ENCODE measurements around the gene AP4E1.

The AP4E1 gene

DNA sequence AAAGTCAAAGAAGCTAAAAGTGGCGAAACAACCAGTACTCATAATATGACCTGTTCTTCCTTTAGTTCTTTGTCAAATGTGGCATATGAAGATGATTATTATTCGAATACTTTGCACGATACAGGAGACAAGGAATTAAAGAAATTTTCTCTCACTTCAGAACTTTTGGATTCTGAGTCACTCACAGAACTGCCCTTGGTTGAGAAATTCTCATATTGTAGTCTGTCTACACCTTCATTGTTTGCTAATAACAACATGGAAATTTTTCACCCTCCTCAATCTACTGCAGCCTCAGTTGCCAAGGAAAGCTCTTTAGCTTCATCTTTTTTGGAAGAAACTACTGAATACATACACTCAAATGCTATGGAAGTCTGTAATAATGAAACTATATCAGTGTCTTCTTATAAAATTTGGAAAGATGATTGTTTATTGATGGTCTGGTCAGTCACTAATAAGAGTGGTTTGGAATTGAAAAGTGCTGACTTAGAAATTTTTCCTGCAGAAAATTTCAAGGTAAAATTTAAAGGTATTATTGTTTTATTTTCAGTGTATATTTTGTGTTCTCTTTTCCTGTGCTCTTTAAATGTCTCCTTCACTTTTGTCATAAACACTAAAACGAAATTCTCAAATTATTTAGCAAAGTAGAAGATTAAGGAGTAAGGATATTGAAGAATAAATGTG, 89.0 kb downstream of the AP4E1 start:
- no peak overlapping the region for H3K4me3 ChIP-seq (ENCODE audit: low read depth, low read length)
- TF ChIP-seq, protein P1, sequence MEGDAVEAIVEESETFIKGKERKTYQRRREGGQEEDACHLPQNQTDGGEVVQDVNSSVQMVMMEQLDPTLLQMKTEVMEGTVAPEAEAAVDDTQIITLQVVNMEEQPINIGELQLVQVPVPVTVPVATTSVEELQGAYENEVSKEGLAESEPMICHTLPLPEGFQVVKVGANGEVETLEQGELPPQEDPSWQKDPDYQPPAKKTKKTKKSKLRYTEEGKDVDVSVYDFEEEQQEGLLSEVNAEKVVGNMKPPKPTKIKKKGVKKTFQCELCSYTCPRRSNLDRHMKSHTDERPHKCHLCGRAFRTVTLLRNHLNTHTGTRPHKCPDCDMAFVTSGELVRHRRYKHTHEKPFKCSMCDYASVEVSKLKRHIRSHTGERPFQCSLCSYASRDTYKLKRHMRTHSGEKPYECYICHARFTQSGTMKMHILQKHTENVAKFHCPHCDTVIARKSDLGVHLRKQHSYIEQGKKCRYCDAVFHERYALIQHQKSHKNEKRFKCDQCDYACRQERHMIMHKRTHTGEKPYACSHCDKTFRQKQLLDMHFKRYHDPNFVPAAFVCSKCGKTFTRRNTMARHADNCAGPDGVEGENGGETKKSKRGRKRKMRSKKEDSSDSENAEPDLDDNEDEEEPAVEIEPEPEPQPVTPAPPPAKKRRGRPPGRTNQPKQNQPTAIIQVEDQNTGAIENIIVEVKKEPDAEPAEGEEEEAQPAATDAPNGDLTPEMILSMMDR (IDR thresholded peaks at IDR 0.05; ENCODE audit: insufficient read depth, low read length, missing control alignments), result no peak
- ChIA-PET CTCF (no interaction called here), POLR2A (no interaction called here)
- no peak for DNase-seq (ENCODE audit: low read depth, low spot score)

GRCh38 chr15:51004103-51004551, 95.6 kb downstream of the AP4E1 start:
- CTCF ChIA-PET, result no interaction called here
- POLR2A ChIA-PET, result no interaction called here
- H3K4me3 ChIP-seq (ENCODE audit: low read depth, low read length), result no peak overlapping the region
- DNase-seq (ENCODE audit: low read depth, low spot score), result peak; percentile 12
- TF ChIP-seq, protein P1 (IDR thresholded peaks at IDR 0.05; ENCODE audit: insufficient read depth, low read length, missing control alignments), result no peak

- CTCF ChIA-PET, result no interaction called here
- TF ChIP-seq, protein P1 (IDR thresholded peaks at IDR 0.05; ENCODE audit: insufficient read depth, low read length, missing control alignments), result no peak
- H3K4me3 ChIP-seq (ENCODE audit: low read depth, low read length), result no peak overlapping the region
- no peak for DNase-seq (ENCODE audit: low read depth, low spot score)
- POLR2A ChIA-PET, result no interaction called here
These were observed 98.0 kb downstream of the AP4E1 start for GRCh38 chr15:51006336-51006985.

- no peak for DNase-seq (ENCODE audit: low read depth, low spot score)
- H3K4me3 ChIP-seq (ENCODE audit: low read depth, low read length), result no peak overlapping the region
- TF ChIP-seq, protein P1 (IDR thresholded peaks at IDR 0.05; ENCODE audit: insufficient read depth, low read length, missing control alignments), result no peak
- ChIA-PET CTCF (no interaction called here), POLR2A (interaction anchor here (0.6 kb wide), 1 partner anchor 17 kb away, joined by 3 read pairs; no protein-coding TSS in a partner anchor)
These were observed 98.7 kb downstream of the AP4E1 start for GRCh38 chr15:51007131-51007666.

DNA sequence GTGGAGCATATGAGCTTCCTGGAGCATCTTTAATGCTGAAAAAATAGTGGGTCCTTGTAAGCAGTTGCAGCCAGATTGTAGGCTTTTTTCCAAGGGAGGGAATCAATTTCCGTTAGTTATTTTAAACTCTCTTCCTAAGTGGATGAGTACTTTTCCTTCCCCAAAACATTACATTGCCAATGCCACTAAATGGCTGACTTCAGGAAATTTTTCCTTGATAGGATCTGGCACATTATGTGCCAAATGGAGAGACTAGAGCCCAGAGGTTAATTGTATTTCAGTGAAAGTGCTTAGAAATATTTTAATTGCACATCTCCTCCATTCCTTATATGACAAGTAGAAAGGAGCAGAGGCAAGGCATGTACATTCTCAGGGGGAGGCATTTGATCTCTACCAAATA, 102.7 kb downstream of the AP4E1 start:
- H3K4me3 ChIP-seq (ENCODE audit: low read depth, low read length), result no peak overlapping the region
- ChIA-PET CTCF (no interaction called here), POLR2A (no interaction called here)

GRCh38 chr15:51016615-51017014, 108.1 kb downstream of the AP4E1 start:
- ChIA-PET POLR2A (no interaction called here), CTCF (no interaction called here)
- no peak for DNase-seq (ENCODE audit: low read depth, low spot score)

More for the DNA sequence above, 102.7 kb downstream of the AP4E1 start:
- TF ChIP-seq, protein P1 (IDR thresholded peaks at IDR 0.05; ENCODE audit: insufficient read depth, low read length, missing control alignments), result no peak
- DNase-seq (ENCODE audit: low read depth, low spot score), result no peak

More at GRCh38 chr15:51016615-51017014, 108.1 kb downstream of the AP4E1 start:
- H3K4me3 ChIP-seq (ENCODE audit: low read depth, low read length), result no peak overlapping the region
- TF ChIP-seq, protein P1 (IDR thresholded peaks at IDR 0.05; ENCODE audit: insufficient read depth, low read length, missing control alignments), result no peak
